Measurements from ENCODE around the gene C9orf57. TPM values are rescaled to one million over a fixed set of nuclear protein-coding genes. Genes with fewer than 3 reads are reported as not detected.

The C9orf57 gene
- total RNA-seq, 2 experiments from 2014 or later = not detected

DNA sequence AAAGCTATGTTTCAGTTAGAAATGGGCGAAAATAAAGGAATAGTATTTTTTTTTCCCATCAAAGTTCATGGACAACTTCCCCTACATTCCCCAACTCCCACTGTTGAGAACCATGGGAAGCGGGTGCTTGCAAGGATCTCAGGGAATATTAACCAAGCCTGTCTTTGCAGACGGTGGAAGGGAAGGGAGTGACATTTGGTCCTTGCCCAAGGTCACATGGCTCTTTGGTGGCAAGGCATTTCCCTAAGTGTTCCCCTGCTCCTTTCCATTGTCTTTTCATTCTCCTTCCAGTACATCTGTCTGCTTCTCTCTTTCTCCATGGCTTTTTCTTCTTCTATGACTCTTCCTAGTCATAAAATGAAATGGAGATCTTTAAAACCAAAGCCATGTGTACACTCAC lies 19.0 kb downstream of the C9orf57 start:
- Mint-ChIP-seq H3K4me1 (ENCODE audit: low read depth) (no peaks in the 10 kb centered on the region), H3K36me3 (ENCODE audit: low read depth) (no peaks in the 10 kb centered on the region), H3K4me3 (no peak overlapping the region), H3K9me3 (no peaks in the 10 kb centered on the region), H3K27ac (no peak overlapping the region), H3K27me3 (peaks cover 5% of the 10 kb centered on the region)
- CTCF ChIA-PET = interaction anchor here (4.0 kb wide), 1 partner anchor 230 kb away, joined by 90 read pairs; no protein-coding TSS in a partner anchor
- intact Hi-C loops (cut with micrococcal nuclease) = no loop called here
- TF ChIP-seq, protein P1, sequence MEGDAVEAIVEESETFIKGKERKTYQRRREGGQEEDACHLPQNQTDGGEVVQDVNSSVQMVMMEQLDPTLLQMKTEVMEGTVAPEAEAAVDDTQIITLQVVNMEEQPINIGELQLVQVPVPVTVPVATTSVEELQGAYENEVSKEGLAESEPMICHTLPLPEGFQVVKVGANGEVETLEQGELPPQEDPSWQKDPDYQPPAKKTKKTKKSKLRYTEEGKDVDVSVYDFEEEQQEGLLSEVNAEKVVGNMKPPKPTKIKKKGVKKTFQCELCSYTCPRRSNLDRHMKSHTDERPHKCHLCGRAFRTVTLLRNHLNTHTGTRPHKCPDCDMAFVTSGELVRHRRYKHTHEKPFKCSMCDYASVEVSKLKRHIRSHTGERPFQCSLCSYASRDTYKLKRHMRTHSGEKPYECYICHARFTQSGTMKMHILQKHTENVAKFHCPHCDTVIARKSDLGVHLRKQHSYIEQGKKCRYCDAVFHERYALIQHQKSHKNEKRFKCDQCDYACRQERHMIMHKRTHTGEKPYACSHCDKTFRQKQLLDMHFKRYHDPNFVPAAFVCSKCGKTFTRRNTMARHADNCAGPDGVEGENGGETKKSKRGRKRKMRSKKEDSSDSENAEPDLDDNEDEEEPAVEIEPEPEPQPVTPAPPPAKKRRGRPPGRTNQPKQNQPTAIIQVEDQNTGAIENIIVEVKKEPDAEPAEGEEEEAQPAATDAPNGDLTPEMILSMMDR (IDR thresholded peaks at IDR 0.05) = no peak
- ATAC-seq (no peak), DNase-seq (no peak)
- POLR2A ChIA-PET = no interaction called here

DNA sequence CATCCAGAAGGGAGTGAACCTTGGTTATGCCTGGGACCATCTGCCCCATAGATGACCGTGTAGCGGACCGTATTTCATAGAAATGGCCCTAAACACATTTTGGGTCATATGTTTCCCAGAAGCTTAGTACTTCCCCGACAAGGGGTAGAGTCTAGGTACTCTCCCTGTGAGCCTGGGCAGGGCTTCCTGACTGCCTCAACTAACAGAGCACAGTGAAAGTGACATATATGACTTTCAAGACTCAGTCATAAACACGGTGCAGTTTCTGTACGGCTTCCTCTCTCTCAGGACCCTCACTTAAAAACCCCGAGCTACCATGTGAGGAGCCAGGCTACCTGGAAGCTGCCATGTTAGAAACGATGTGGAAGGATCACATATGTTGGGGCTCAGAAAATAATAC lies 20.9 kb downstream of the C9orf57 start:
- TF ChIP-seq, protein P1 (IDR thresholded peaks at IDR 0.05) = no peak
- DNase-seq (no peak), ATAC-seq (no peak)
- Mint-ChIP-seq H3K27ac (no peak overlapping the region), H3K36me3 (ENCODE audit: low read depth) (no peaks in the 10 kb centered on the region), H3K9me3 (no peaks in the 10 kb centered on the region), H3K4me3 (no peak overlapping the region), H3K4me1 (ENCODE audit: low read depth) (no peaks in the 10 kb centered on the region), H3K27me3 (peaks cover 5% of the 10 kb centered on the region)
- ChIA-PET POLR2A (interaction anchor here (0.6 kb wide), 1 partner anchor 854 kb away, joined by 3 read pairs; no protein-coding TSS in a partner anchor), CTCF (interaction anchor here (0.7 to 4.3 kb wide), 54 partner anchors 9 to 1041 kb away, joined by 3 to 90 read pairs (median 4); no protein-coding TSS in a partner anchor)
- intact Hi-C loops (cut with micrococcal nuclease) = loop anchor here (1.0 to 10.0 kb wide), 2 partner anchors 233 to 555 kb away; no protein-coding TSS in a partner anchor

DNA sequence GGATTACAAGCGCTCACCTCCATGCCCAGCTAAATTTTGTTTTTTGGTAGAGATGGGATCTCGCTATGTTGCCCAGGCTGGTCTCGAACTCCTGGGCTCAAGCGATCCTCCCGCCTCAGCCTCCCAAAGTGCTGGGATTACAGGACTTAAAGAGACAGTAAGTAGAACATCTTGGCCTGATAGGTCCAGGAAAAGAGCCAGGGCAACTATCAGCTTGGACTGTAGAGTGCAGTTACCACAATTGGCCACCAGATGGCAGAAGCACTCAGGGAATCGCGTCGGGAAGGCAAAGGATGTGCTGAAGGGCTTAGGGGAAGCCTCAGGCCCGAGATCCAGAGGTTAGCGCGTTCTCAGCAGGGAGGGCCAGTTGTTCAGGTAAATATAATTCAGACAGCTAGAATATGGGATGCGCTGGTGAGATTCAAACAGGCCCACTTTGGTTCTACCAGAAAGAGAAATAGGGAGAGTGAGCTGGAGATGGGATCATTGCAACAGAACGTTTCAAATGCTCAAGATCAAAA lies 21.5 kb downstream of the C9orf57 start:
- DNase-seq (peak; percentile 75), ATAC-seq (peak; percentile 92)
- Mint-ChIP-seq H3K9me3 (no peaks in the 10 kb centered on the region), H3K27me3 (peaks cover 5% of the 10 kb centered on the region), H3K36me3 (ENCODE audit: low read depth) (no peaks in the 10 kb centered on the region), H3K27ac (no peak overlapping the region), H3K4me1 (ENCODE audit: low read depth) (no peaks in the 10 kb centered on the region), H3K4me3 (no peak overlapping the region)
- CTCF ChIA-PET = interaction anchor here (0.6 to 4.3 kb wide), 68 partner anchors 8 to 1042 kb away, joined by 3 to 90 read pairs (median 4); no protein-coding TSS in a partner anchor
- intact Hi-C loops (cut with micrococcal nuclease) = loop anchor here (1.0 to 10.0 kb wide), 2 partner anchors 233 to 556 kb away; no protein-coding TSS in a partner anchor
- POLR2A ChIA-PET = interaction anchor here (0.6 kb wide), 1 partner anchor 855 kb away, joined by 3 read pairs; no protein-coding TSS in a partner anchor
- TF ChIP-seq, protein P1 (IDR thresholded peaks at IDR 0.05) = peak; percentile 91

DNA sequence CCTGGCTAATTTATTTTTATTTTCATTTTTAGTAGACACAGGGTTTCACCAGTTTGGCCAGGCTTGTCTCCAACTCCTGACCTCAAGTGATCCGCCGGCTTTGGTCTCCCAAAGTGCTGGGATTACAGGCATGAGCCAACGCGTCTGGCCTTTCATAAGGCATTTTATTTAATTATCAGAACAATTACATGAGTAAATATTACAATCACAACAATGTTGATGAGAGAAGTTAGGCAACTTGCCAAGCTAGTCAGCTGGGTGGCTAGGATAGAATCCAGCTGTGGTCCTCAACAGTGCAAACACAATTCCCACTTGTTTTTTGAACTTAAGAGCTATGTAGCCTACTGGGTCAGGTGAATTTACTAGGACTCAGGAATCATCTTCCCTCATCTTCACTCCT lies 22.0 kb downstream of the C9orf57 start:
- ChIA-PET POLR2A (no interaction called here), CTCF (interaction anchor here (0.6 to 4.3 kb wide), 54 partner anchors 8 to 784 kb away, joined by 3 to 90 read pairs (median 4); no protein-coding TSS in a partner anchor)
- H3K27ac Mint-ChIP-seq = no peak overlapping the region
- no peak overlapping the region for H3K4me3 Mint-ChIP-seq
- ATAC-seq (no peak), DNase-seq (no peak)
- H3K27me3 Mint-ChIP-seq = peaks cover 3% of the 10 kb centered on the region
- H3K4me1 Mint-ChIP-seq (ENCODE audit: low read depth) = no peaks in the 10 kb centered on the region
- intact Hi-C loops (cut with micrococcal nuclease) = loop anchor here (10.0 kb wide), 1 partner anchor 556 kb away; no protein-coding TSS in a partner anchor
- no peaks in the 10 kb centered on the region for H3K36me3 Mint-ChIP-seq (ENCODE audit: low read depth)
- no peaks in the 10 kb centered on the region for H3K9me3 Mint-ChIP-seq
- TF ChIP-seq, protein P1 (IDR thresholded peaks at IDR 0.05) = no peak

DNA sequence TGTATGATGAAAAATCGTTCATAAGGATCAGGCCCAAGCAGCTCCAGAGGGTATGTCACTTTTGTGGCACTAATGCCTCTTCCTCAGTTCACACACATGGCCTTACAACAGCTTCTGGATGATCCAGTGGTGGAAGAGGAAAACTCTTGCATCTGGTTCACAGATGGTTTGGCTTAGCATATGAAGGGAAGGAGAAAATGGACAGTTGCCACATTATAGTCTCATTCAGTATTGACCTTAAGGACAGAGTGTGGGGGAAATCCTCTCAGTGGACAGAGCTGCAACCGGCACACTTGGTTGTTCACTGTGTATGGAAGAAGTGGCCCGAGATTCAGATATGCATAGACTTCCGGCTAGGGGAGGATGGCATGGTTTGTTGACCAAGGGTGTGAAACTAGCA lies 22.8 kb downstream of the C9orf57 start:
- CTCF ChIA-PET = interaction anchor here (1.6 to 4.3 kb wide), 3 partner anchors 12 to 234 kb away, joined by 8 to 57 read pairs (median 35); no protein-coding TSS in a partner anchor
- DNase-seq = no peak
- TF ChIP-seq, protein P1 (IDR thresholded peaks at IDR 0.05) = no peak
- Mint-ChIP-seq H3K36me3 (ENCODE audit: low read depth) (no peaks in the 10 kb centered on the region), H3K4me3 (no peak overlapping the region), H3K9me3 (no peaks in the 10 kb centered on the region), H3K27me3 (peaks cover 3% of the 10 kb centered on the region), H3K27ac (no peak overlapping the region), H3K4me1 (ENCODE audit: low read depth) (no peaks in the 10 kb centered on the region)
- ATAC-seq = no peak
- POLR2A ChIA-PET = no interaction called here
- intact Hi-C loops (cut with micrococcal nuclease) = loop anchor here (10.0 kb wide), 1 partner anchor 557 kb away; no protein-coding TSS in a partner anchor

Measured in activated CD8-positive, alpha-beta T cell treated with anti-CD3 and anti-CD28 coated beads for 36 hours (primary cell).